ENCODE measurements around the gene DYRK1A. TPM values are rescaled to one million over a fixed set of nuclear protein-coding genes. Genes with fewer than 3 reads are reported as not detected.

The DYRK1A gene
- total RNA-seq, 1 experiment from 2014 or later: 49.3 TPM

DNA sequence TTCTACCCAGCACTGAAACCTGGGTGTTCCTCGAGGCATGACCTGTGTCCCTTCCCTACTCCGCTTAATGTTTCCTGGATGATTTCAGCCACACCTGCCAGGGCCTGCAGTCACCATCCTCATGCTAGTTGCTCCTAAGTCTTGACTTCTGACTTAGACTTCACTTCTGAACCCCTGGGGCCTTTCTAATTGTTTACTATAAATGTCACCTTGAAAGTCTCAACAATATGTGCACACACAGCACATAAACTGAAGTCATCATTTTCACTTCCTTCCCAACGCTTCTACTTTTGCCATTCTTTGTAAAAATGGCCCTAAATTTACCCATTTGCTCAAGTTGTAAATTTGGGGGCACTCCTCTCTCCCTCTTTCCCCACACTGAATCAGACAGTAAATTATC lies 141.1 kb downstream of the DYRK1A start:
- Histone ChIP-seq H3K9me2 (ENCODE audit: insufficient read depth) (no peaks in the 10 kb centered on the region), H3K9me3 (ENCODE audit: control insufficient read depth in 1 of 2, insufficient read depth in 1 of 2, low read depth in 1 of 2, low read length in 2 of 2) (no peaks in the 10 kb centered on the region), H4K20me1 (ENCODE audit: insufficient read depth) (no peaks in the 10 kb centered on the region), H3K79me2 (ENCODE audit: insufficient read depth, low read length) (peaks cover 22% of the 10 kb centered on the region), H3K4me3 (replicated peaks in 1 of 2; ENCODE audit: low read depth in 1 of 2, low read length in 2 of 2) (no peak overlapping the region), H3K9ac (ENCODE audit: low read length) (no peak overlapping the region), H3K4me2 (ENCODE audit: low read length) (no peak overlapping the region), H3K27ac (ENCODE audit: low read depth, low read length) (no peak overlapping the region), H3K36me3 (ENCODE audit: control insufficient read depth in 1 of 2, insufficient read depth in 2 of 2, low read length in 2 of 2) (peaks cover 23 to 41% of the 10 kb centered on the region in 2 experiments), H2AFZ (ENCODE audit: low read depth, low read length, poor library complexity, severe bottlenecking) (no peak overlapping the region), H3K27me3 (ENCODE audit: insufficient read depth, low read length) (no peaks in the 10 kb centered on the region), H3K4me1 (ENCODE audit: control insufficient read depth in 1 of 2, insufficient read depth in 2 of 2, low read length in 2 of 2) (no peaks in the 10 kb centered on the region)
- POLR2A ChIA-PET: no interaction called here
- TF ChIP-seq FOSL1 (IDR thresholded peaks at IDR 0.05; ENCODE audit: low read depth): no peak
- no peak for TF ChIP-seq CEBPB (IDR thresholded peaks at IDR 0.05; ENCODE audit: low read depth)
- TF ChIP-seq POLR2A (IDR thresholded peaks at IDR 0.05; ENCODE audit: borderline replicate concordance, extremely low read depth, insufficient read depth, insufficient read length): no peak
- no peak for TF ChIP-seq TCF7L2 (IDR thresholded peaks at IDR 0.05; ENCODE audit: borderline replicate concordance, extremely low read depth, insufficient read depth, insufficient read length)
- no peak for TF ChIP-seq REST (IDR thresholded peaks at IDR 0.05; ENCODE audit: low read depth)
- TF ChIP-seq SIN3A (IDR thresholded peaks at IDR 0.05; ENCODE audit: low read depth): no peak
- no peak for TF ChIP-seq ZNF274 (IDR thresholded peaks at IDR 0.05; ENCODE audit: low read depth, low read length)
- no peak for TF ChIP-seq JUND (IDR thresholded peaks at IDR 0.05)
- TF ChIP-seq EZH2 (IDR thresholded peaks at IDR 0.05): no peak
- TF ChIP-seq EZH2phosphoT487 (IDR thresholded peaks at IDR 0.05; ENCODE audit: borderline replicate concordance): no peak
- TF ChIP-seq EGR1 (IDR thresholded peaks at IDR 0.05; ENCODE audit: low read depth): no peak
- TF ChIP-seq, protein P1, sequence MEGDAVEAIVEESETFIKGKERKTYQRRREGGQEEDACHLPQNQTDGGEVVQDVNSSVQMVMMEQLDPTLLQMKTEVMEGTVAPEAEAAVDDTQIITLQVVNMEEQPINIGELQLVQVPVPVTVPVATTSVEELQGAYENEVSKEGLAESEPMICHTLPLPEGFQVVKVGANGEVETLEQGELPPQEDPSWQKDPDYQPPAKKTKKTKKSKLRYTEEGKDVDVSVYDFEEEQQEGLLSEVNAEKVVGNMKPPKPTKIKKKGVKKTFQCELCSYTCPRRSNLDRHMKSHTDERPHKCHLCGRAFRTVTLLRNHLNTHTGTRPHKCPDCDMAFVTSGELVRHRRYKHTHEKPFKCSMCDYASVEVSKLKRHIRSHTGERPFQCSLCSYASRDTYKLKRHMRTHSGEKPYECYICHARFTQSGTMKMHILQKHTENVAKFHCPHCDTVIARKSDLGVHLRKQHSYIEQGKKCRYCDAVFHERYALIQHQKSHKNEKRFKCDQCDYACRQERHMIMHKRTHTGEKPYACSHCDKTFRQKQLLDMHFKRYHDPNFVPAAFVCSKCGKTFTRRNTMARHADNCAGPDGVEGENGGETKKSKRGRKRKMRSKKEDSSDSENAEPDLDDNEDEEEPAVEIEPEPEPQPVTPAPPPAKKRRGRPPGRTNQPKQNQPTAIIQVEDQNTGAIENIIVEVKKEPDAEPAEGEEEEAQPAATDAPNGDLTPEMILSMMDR (IDR thresholded peaks at IDR 0.05 in 2 of 3, conservative IDR thresholded peaks at IDR 0.05 in 1 of 3; ENCODE audit: borderline replicate concordance in 1 of 3, insufficient read depth in 1 of 3, low read depth in 2 of 3, low read length in 2 of 3): no peak
- no peak for TF ChIP-seq ATF3 (IDR thresholded peaks at IDR 0.05)
- no peak for TF ChIP-seq ELF1 (IDR thresholded peaks at IDR 0.05; ENCODE audit: borderline replicate concordance, low read depth)
- TF ChIP-seq, protein P2, sequence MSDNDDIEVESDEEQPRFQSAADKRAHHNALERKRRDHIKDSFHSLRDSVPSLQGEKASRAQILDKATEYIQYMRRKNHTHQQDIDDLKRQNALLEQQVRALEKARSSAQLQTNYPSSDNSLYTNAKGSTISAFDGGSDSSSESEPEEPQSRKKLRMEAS (IDR thresholded peaks at IDR 0.05): no peak
- no peak for TF ChIP-seq POLR2AphosphoS5 (IDR thresholded peaks at IDR 0.05; ENCODE audit: low read depth, low read length)
- no peak for TF ChIP-seq RAD21 (IDR thresholded peaks at IDR 0.05; ENCODE audit: low read depth)
- no peak for TF ChIP-seq SRF (IDR thresholded peaks at IDR 0.05; ENCODE audit: low read depth)
- no peak for TF ChIP-seq ZBTB33 (IDR thresholded peaks at IDR 0.05; ENCODE audit: extremely low read depth, insufficient replicate concordance, low read length)
- TF ChIP-seq YY1 (IDR thresholded peaks at IDR 0.05; ENCODE audit: extremely low read depth, insufficient replicate concordance, low read depth, low read length): no peak
- DNase-seq (ENCODE audit: low read depth, low spot score) (no peak), ATAC-seq (no peak)
- intact Hi-C loops (cut with micrococcal nuclease): no loop called here
- RAD21 ChIA-PET (ENCODE audit: low non-redundant PET in 1 of 2, low total read pairs in 2 of 2, uncharacterized antibody in 2 of 2, unreplicated experiment in 2 of 2): no interaction called here
- CTCF ChIA-PET: no interaction called here
- BruUV-seq (replicated peaks): no TSS peak
